ENCODE results near the gene TDRD1.

Gene TDRD1

GRCh38 chr10:114176511-114176910 is 2.6 kb upstream of the TDRD1 start:
- H3K9ac ChIP-seq (ENCODE audit: low read length) = no peak overlapping the region
- no peak overlapping the region for H3K23ac ChIP-seq (ENCODE audit: low read length)
- no peak overlapping the region for H2BK5ac ChIP-seq (ENCODE audit: low read length)
- H3K27me3 ChIP-seq (ENCODE audit: insufficient read depth, low read length, poor library complexity) = no peaks in the 10 kb centered on the region
- H3K79me2 ChIP-seq (ENCODE audit: control insufficient read depth, insufficient read depth, low read length) = peaks cover 19% of the 10 kb centered on the region
- H3K27ac ChIP-seq (ENCODE audit: low read depth, low read length) = no peak overlapping the region
- H2BK15ac ChIP-seq (replicated peaks; ENCODE audit: low read depth) = no peak overlapping the region
- no CpG with 5 or more reads among the region's 1 CpG for WGBS (ENCODE audit: extremely low coverage, insufficient coverage, low lambda C conversion rate)
- DNase-seq = no peak
- no peak overlapping the region for H2BK120ac ChIP-seq (ENCODE audit: low read depth, low read length)
- no peaks in the 10 kb centered on the region for H3K79me1 ChIP-seq (ENCODE audit: low read length)
- no peaks in the 10 kb centered on the region for H3K4me1 ChIP-seq (ENCODE audit: control insufficient read depth, low read depth, low read length)
- no peak overlapping the region for H4K8ac ChIP-seq (ENCODE audit: low read depth, low read length)
- no peaks in the 10 kb centered on the region for H3K36me3 ChIP-seq (ENCODE audit: control insufficient read depth, insufficient read depth, low read length)
- H3K56ac ChIP-seq (ENCODE audit: low read length) = no peak overlapping the region
- H3K4me3 ChIP-seq (ENCODE audit: low read length) = no peak overlapping the region
- H2AK5ac ChIP-seq (ENCODE audit: low read length) = no peak overlapping the region
- no peak overlapping the region for H3K18ac ChIP-seq (ENCODE audit: low read length)
- H4K5ac ChIP-seq (ENCODE audit: low read length) = no peak overlapping the region
- H3K4me2 ChIP-seq (ENCODE audit: low read length) = no peak overlapping the region
- no peak overlapping the region for H3K4ac ChIP-seq (ENCODE audit: low read depth, low read length)

- DNase-seq = no peak
- H2BK120ac ChIP-seq (ENCODE audit: low read depth, low read length) = no peak overlapping the region
- no peaks in the 10 kb centered on the region for H3K79me1 ChIP-seq (ENCODE audit: low read length)
- no peak overlapping the region for H3K4me2 ChIP-seq (ENCODE audit: low read length)
- no peak overlapping the region for H2BK15ac ChIP-seq (replicated peaks; ENCODE audit: low read depth)
- H3K4ac ChIP-seq (ENCODE audit: low read depth, low read length) = no peak overlapping the region
- no peak overlapping the region for H3K23ac ChIP-seq (ENCODE audit: low read length)
- H3K9ac ChIP-seq (ENCODE audit: low read length) = no peak overlapping the region
- no peaks in the 10 kb centered on the region for H3K4me1 ChIP-seq (ENCODE audit: control insufficient read depth, low read depth, low read length)
- no peaks in the 10 kb centered on the region for H3K36me3 ChIP-seq (ENCODE audit: control insufficient read depth, insufficient read depth, low read length)
- no peak overlapping the region for H4K5ac ChIP-seq (ENCODE audit: low read length)
- H3K18ac ChIP-seq (ENCODE audit: low read length) = no peak overlapping the region
- no peak overlapping the region for H3K56ac ChIP-seq (ENCODE audit: low read length)
- H2AK5ac ChIP-seq (ENCODE audit: low read length) = no peak overlapping the region
- no peaks in the 10 kb centered on the region for H3K79me2 ChIP-seq (ENCODE audit: control insufficient read depth, insufficient read depth, low read length)
- no peak overlapping the region for H2BK5ac ChIP-seq (ENCODE audit: low read length)
- H3K4me3 ChIP-seq (ENCODE audit: low read length) = no peak overlapping the region
- no peak overlapping the region for H4K8ac ChIP-seq (ENCODE audit: low read depth, low read length)
- no peak overlapping the region for H3K27ac ChIP-seq (ENCODE audit: low read depth, low read length)
- H3K27me3 ChIP-seq (ENCODE audit: insufficient read depth, low read length, poor library complexity) = no peaks in the 10 kb centered on the region
- WGBS (ENCODE audit: extremely low coverage, insufficient coverage, low lambda C conversion rate) = no CpG with 5 or more reads among the region's 8 CpGs
Measured at GRCh38 chr10:114179747-114180146, 594 bp downstream of the TDRD1 start.

GRCh38 chr10:114180937-114181336 is 1.8 kb downstream of the TDRD1 start:
- Histone ChIP-seq H3K4me3 (ENCODE audit: low read length) (no peak overlapping the region), H3K4me1 (ENCODE audit: control insufficient read depth, low read depth, low read length) (no peaks in the 10 kb centered on the region), H3K4me2 (ENCODE audit: low read length) (no peak overlapping the region), H2BK5ac (ENCODE audit: low read length) (no peak overlapping the region), H4K8ac (ENCODE audit: low read depth, low read length) (no peak overlapping the region), H4K5ac (ENCODE audit: low read length) (no peak overlapping the region), H3K18ac (ENCODE audit: low read length) (no peak overlapping the region), H3K36me3 (ENCODE audit: control insufficient read depth, insufficient read depth, low read length) (no peaks in the 10 kb centered on the region), H3K27ac (ENCODE audit: low read depth, low read length) (no peak overlapping the region), H3K27me3 (ENCODE audit: insufficient read depth, low read length, poor library complexity) (no peaks in the 10 kb centered on the region), H3K56ac (ENCODE audit: low read length) (no peak overlapping the region), H2BK120ac (ENCODE audit: low read depth, low read length) (no peak overlapping the region), H3K4ac (ENCODE audit: low read depth, low read length) (no peak overlapping the region), H3K79me1 (ENCODE audit: low read length) (no peaks in the 10 kb centered on the region), H2AK5ac (ENCODE audit: low read length) (no peak overlapping the region), H3K23ac (ENCODE audit: low read length) (no peak overlapping the region), H3K79me2 (ENCODE audit: control insufficient read depth, insufficient read depth, low read length) (no peaks in the 10 kb centered on the region), H3K9ac (ENCODE audit: low read length) (no peak overlapping the region), H2BK15ac (replicated peaks; ENCODE audit: low read depth) (no peak overlapping the region)
- no CpG with 5 or more reads among the region's 3 CpGs for WGBS (ENCODE audit: extremely low coverage, insufficient coverage, low lambda C conversion rate)
- no peak for DNase-seq

GRCh38 chr10:114181971-114182370 is 2.8 kb downstream of the TDRD1 start:
- no peak overlapping the region for H3K4me2 ChIP-seq (ENCODE audit: low read length)
- H2AK5ac ChIP-seq (ENCODE audit: low read length) = no peak overlapping the region
- no peaks in the 10 kb centered on the region for H3K27me3 ChIP-seq (ENCODE audit: insufficient read depth, low read length, poor library complexity)
- no peak overlapping the region for H3K4me3 ChIP-seq (ENCODE audit: low read length)
- no peaks in the 10 kb centered on the region for H3K36me3 ChIP-seq (ENCODE audit: control insufficient read depth, insufficient read depth, low read length)
- no peak for DNase-seq
- no peak overlapping the region for H3K56ac ChIP-seq (ENCODE audit: low read length)
- H2BK15ac ChIP-seq (replicated peaks; ENCODE audit: low read depth) = no peak overlapping the region
- H2BK120ac ChIP-seq (ENCODE audit: low read depth, low read length) = no peak overlapping the region
- H4K5ac ChIP-seq (ENCODE audit: low read length) = no peak overlapping the region
- H3K4me1 ChIP-seq (ENCODE audit: control insufficient read depth, low read depth, low read length) = no peaks in the 10 kb centered on the region
- no peak overlapping the region for H3K9ac ChIP-seq (ENCODE audit: low read length)
- no peak overlapping the region for H3K4ac ChIP-seq (ENCODE audit: low read depth, low read length)
- H4K8ac ChIP-seq (ENCODE audit: low read depth, low read length) = no peak overlapping the region
- H3K79me2 ChIP-seq (ENCODE audit: control insufficient read depth, insufficient read depth, low read length) = no peaks in the 10 kb centered on the region
- H2BK5ac ChIP-seq (ENCODE audit: low read length) = no peak overlapping the region
- WGBS (ENCODE audit: extremely low coverage, insufficient coverage, low lambda C conversion rate) = no CpG with 5 or more reads among the region's 5 CpGs
- H3K23ac ChIP-seq (ENCODE audit: low read length) = no peak overlapping the region
- H3K18ac ChIP-seq (ENCODE audit: low read length) = no peak overlapping the region
- no peaks in the 10 kb centered on the region for H3K79me1 ChIP-seq (ENCODE audit: low read length)
- H3K27ac ChIP-seq (ENCODE audit: low read depth, low read length) = no peak overlapping the region

GRCh38 chr10:114183563-114183962 is 4.4 kb downstream of the TDRD1 start:
- no peaks in the 10 kb centered on the region for H3K79me1 ChIP-seq (ENCODE audit: low read length)
- no peak overlapping the region for H2AK5ac ChIP-seq (ENCODE audit: low read length)
- no peak overlapping the region for H3K56ac ChIP-seq (ENCODE audit: low read length)
- no peak overlapping the region for H3K4ac ChIP-seq (ENCODE audit: low read depth, low read length)
- H2BK120ac ChIP-seq (ENCODE audit: low read depth, low read length) = no peak overlapping the region
- no peaks in the 10 kb centered on the region for H3K4me1 ChIP-seq (ENCODE audit: control insufficient read depth, low read depth, low read length)
- H3K4me2 ChIP-seq (ENCODE audit: low read length) = no peak overlapping the region
- no peaks in the 10 kb centered on the region for H3K36me3 ChIP-seq (ENCODE audit: control insufficient read depth, insufficient read depth, low read length)
- no peaks in the 10 kb centered on the region for H3K79me2 ChIP-seq (ENCODE audit: control insufficient read depth, insufficient read depth, low read length)
- no peak overlapping the region for H3K4me3 ChIP-seq (ENCODE audit: low read length)
- no peak overlapping the region for H4K5ac ChIP-seq (ENCODE audit: low read length)
- WGBS (ENCODE audit: extremely low coverage, insufficient coverage, low lambda C conversion rate) = no CpG with 5 or more reads among the region's 9 CpGs
- H2BK15ac ChIP-seq (replicated peaks; ENCODE audit: low read depth) = no peak overlapping the region
- no peak overlapping the region for H3K18ac ChIP-seq (ENCODE audit: low read length)
- no peak for DNase-seq
- no peak overlapping the region for H3K27ac ChIP-seq (ENCODE audit: low read depth, low read length)
- no peak overlapping the region for H3K9ac ChIP-seq (ENCODE audit: low read length)
- H3K27me3 ChIP-seq (ENCODE audit: insufficient read depth, low read length, poor library complexity) = no peaks in the 10 kb centered on the region
- no peak overlapping the region for H3K23ac ChIP-seq (ENCODE audit: low read length)
- H2BK5ac ChIP-seq (ENCODE audit: low read length) = no peak overlapping the region
- H4K8ac ChIP-seq (ENCODE audit: low read depth, low read length) = no peak overlapping the region

- Histone ChIP-seq H2BK5ac (ENCODE audit: low read length) (no peak overlapping the region), H3K4ac (ENCODE audit: low read depth, low read length) (no peak overlapping the region), H3K36me3 (ENCODE audit: control insufficient read depth, insufficient read depth, low read length) (no peaks in the 10 kb centered on the region), H3K4me3 (ENCODE audit: low read length) (no peak overlapping the region), H3K4me2 (ENCODE audit: low read length) (no peak overlapping the region), H2AK5ac (ENCODE audit: low read length) (no peak overlapping the region), H3K56ac (ENCODE audit: low read length) (no peak overlapping the region), H3K9ac (ENCODE audit: low read length) (no peak overlapping the region), H2BK15ac (replicated peaks; ENCODE audit: low read depth) (no peak overlapping the region), H3K23ac (ENCODE audit: low read length) (no peak overlapping the region), H3K18ac (ENCODE audit: low read length) (no peak overlapping the region), H3K79me2 (ENCODE audit: control insufficient read depth, insufficient read depth, low read length) (no peaks in the 10 kb centered on the region), H3K27me3 (ENCODE audit: insufficient read depth, low read length, poor library complexity) (no peaks in the 10 kb centered on the region), H3K4me1 (ENCODE audit: control insufficient read depth, low read depth, low read length) (no peaks in the 10 kb centered on the region), H3K27ac (ENCODE audit: low read depth, low read length) (no peak overlapping the region), H4K5ac (ENCODE audit: low read length) (no peak overlapping the region), H2BK120ac (ENCODE audit: low read depth, low read length) (no peak overlapping the region), H3K79me1 (ENCODE audit: low read length) (no peaks in the 10 kb centered on the region), H4K8ac (ENCODE audit: low read depth, low read length) (no peak overlapping the region)
- peak; percentile 20 for DNase-seq
- WGBS (ENCODE audit: extremely low coverage, insufficient coverage, low lambda C conversion rate) = no CpG with 5 or more reads among the region's 5 CpGs
Measured at GRCh38 chr10:114184276-114184675, 5.1 kb downstream of the TDRD1 start.

Measured in mesendoderm (in vitro differentiated cells).